ENCODE results near the gene CYBC1. TPM values are rescaled to one million over a fixed set of nuclear protein-coding genes. Genes with fewer than 3 reads are reported as not detected.

CYBC1 gene
- total and polyA plus RNA-seq, 2 of the 4 experiments (the other 2 are of a cell fraction): 75.1 to 76.7 TPM

- intact Hi-C loops (cut with micrococcal nuclease): no loop called here
- H2BK20ac ChIP-seq (ENCODE audit: low read depth, low read length): no peak overlapping the region
- H3K4me2 ChIP-seq (ENCODE audit: low read depth, low read length): no peak overlapping the region
- H2BK15ac ChIP-seq (ENCODE audit: low read depth, low read length): no peak overlapping the region
- no peak overlapping the region for H4K91ac ChIP-seq (ENCODE audit: insufficient read depth, low read depth, low read length)
- dilution Hi-C loops (cut with HindIII; ENCODE audit: low sequenced_read_pairs, unreplicated experiment): no loop called here
- WGBS, 2 experiments (ENCODE audit: extremely low coverage in 2 of 2, insufficient read length in 1 of 2): 90% methylated on average over 2 of the region's 3 CpGs; no CpG with 5 or more reads in 1 of the 2 experiments
- ChIA-PET CTCF (no interaction called here), POLR2A (ENCODE audit: unreplicated experiment) (no interaction called here)
- H3K14ac ChIP-seq (replicated peaks; ENCODE audit: low read depth, low read length): no peak overlapping the region
- H3K4me3 ChIP-seq (ENCODE audit: insufficient read depth, low read depth, low read length): no peak overlapping the region
- in situ Hi-C loops (cut with MboI; ENCODE audit: low sequenced_read_pairs): no loop called here
- no peak overlapping the region for H3K27ac ChIP-seq (ENCODE audit: insufficient read depth, low read length)
- BruUV-seq (replicated peaks): no TSS peak
- no peak overlapping the region for H3K18ac ChIP-seq (ENCODE audit: low read depth, low read length)
- no peak overlapping the region for H4K5ac ChIP-seq (ENCODE audit: low read depth, low read length)
- peaks cover 3% of the 10 kb centered on the region; the same call in 1 of the 2 replicates for H4K20me1 ChIP-seq (ENCODE audit: insufficient read depth, low read length)
- no peak overlapping the region for H2BK120ac ChIP-seq (ENCODE audit: low read depth, low read length)
- H3K36me3 ChIP-seq (ENCODE audit: control insufficient read depth, insufficient read depth, low read length): peaks cover 9% of the 10 kb centered on the region
- H3K4me1 ChIP-seq (ENCODE audit: control insufficient read depth, insufficient read depth, low read length): peaks cover 11% of the 10 kb centered on the region; the same call in 1 of the 2 replicates
- H3K27me3 ChIP-seq (ENCODE audit: control insufficient read depth, insufficient read depth, low read length): no peaks in the 10 kb centered on the region
- H3K79me1 ChIP-seq (ENCODE audit: low read depth in 1 of 2, low read length in 2 of 2): peaks cover 23 to 39% of the 10 kb centered on the region in 2 experiments
- H2AK5ac ChIP-seq (ENCODE audit: low read depth, low read length): no peak overlapping the region
- H4K8ac ChIP-seq (ENCODE audit: low read depth in 2 of 2, low read length in 2 of 2): no peak overlapping the region
- H2BK5ac ChIP-seq (ENCODE audit: low read depth, low read length, poor library complexity, severe bottlenecking): no peak overlapping the region
- no peak overlapping the region for H2AK9ac ChIP-seq (replicated peaks; ENCODE audit: low read depth, low read length, poor library complexity)
- peaks cover 11% of the 10 kb centered on the region; the same call in 1 of the 2 replicates for H3K9me1 ChIP-seq (ENCODE audit: insufficient read depth, low read length)
- H3K9ac ChIP-seq (ENCODE audit: low read depth, low read length): no peak overlapping the region
- H2AFZ ChIP-seq (replicated peaks; ENCODE audit: low read length, poor library complexity): no peak overlapping the region
- no peak overlapping the region for H3K56ac ChIP-seq (ENCODE audit: extremely low read depth, insufficient read depth, low read length)
- TF ChIP-seq RFX5 (IDR thresholded peaks at IDR 0.05; ENCODE audit: low read depth, low read length) (no peak), RAD21 (IDR thresholded peaks at IDR 0.05; ENCODE audit: low read length) (no peak)
- no peak overlapping the region for H3K23ac ChIP-seq (ENCODE audit: low read depth, low read length)
- DNase-seq: no peak
- no peaks in the 10 kb centered on the region for H3K9me3 ChIP-seq (ENCODE audit: control insufficient read depth, insufficient read depth, low read length)
- ATAC-seq (ENCODE audit: low read depth): no peak
- H3K4ac ChIP-seq (ENCODE audit: low read depth, low read length): no peak overlapping the region
These were observed 1.6 kb upstream of the CYBC1 start for GRCh38 chr17:82452162-82452561.

All from IMR-90 (cell line).